Smooth muscle cell (in vitro differentiated cells): ENCODE measurements around the gene L3MBTL4. TPM values are rescaled to one million over a fixed set of nuclear protein-coding genes. Genes with fewer than 3 reads are reported as not detected.

Source experiments
- DNase-seq: peaks from one replicate; lab custom pipeline; 2025; ENCODE audit not compliant: unreplicated experiment; lab: John Stamatoyannopoulos, UW
- H2AFZ ChIP-seq: fragments of 200-600 bp; sonication (generic); 2 replicates; pipeline ENCODE4 v1.6.0; 2016; ENCODE audit warnings: antibody characterized with exemption, low read depth, mild to moderate bottlenecking
- H3F3A ChIP-seq: fragments of 200-600 bp; sonication (generic); 2 replicates; pipeline ENCODE4 v1.6.0; 2017; ENCODE audit warnings: antibody characterized with exemption, low read depth
- H3K27ac ChIP-seq: fragments of 200-600 bp; sonication (generic); 2 replicates; pipeline ENCODE4 v1.5.1; 2016; ENCODE audit warnings: low read depth, mild to moderate bottlenecking
- H3K27me3 ChIP-seq: fragments of 200-600 bp; sonication (generic); 2 replicates; pipeline ENCODE4 v1.6.1; 2016; ENCODE audit warnings: low read depth, mild to moderate bottlenecking
- H3K36me3 ChIP-seq: fragments of 200-600 bp; sonication (generic); 2 replicates; pipeline ENCODE4 v1.5.1; 2016; ENCODE audit warnings: low read depth
- H3K4me1 ChIP-seq: fragments of 200-600 bp; sonication (generic); 2 replicates; pipeline ENCODE4 v1.5.1; 2016; ENCODE audit warnings: low read depth
- H3K4me2 ChIP-seq: fragments of 200-600 bp; sonication (generic); 2 replicates; pipeline ENCODE4 v1.6.0; 2016; ENCODE audit warnings: mild to moderate bottlenecking
- H3K4me3 ChIP-seq: fragments of 200-600 bp; sonication (generic); 2 replicates; pipeline ENCODE4 v1.5.1; 2016; ENCODE audit warnings: mild to moderate bottlenecking
- H3K79me2 ChIP-seq: fragments of 200-600 bp; sonication (generic); 2 replicates; pipeline ENCODE4 v1.6.0; 2016; ENCODE audit warnings: low read depth, mild to moderate bottlenecking
- H3K9ac ChIP-seq: fragments of 200-600 bp; sonication (generic); 2 replicates; pipeline ENCODE4 v1.6.0; 2016; ENCODE audit warnings: low read depth
- H3K9me3 ChIP-seq: fragments of 200-600 bp; sonication (generic); replicated peaks from 2 replicates; pipeline ENCODE4 v1.5.1; 2016; ENCODE audit warnings: low read depth
- H4K20me1 ChIP-seq: fragments of 200-600 bp; sonication (generic); 2 replicates; pipeline ENCODE4 v1.6.0; 2016; ENCODE audit warnings: low read depth
- CTCF ChIP-seq: fragments of 200-600 bp; sonication (generic); IDR thresholded peaks from 2 replicates; pipeline ENCODE4 v1.5.1; 2017; ENCODE audit warnings: borderline replicate concordance, mild to moderate bottlenecking, antibody characterized with exemption; ENCODE audit not compliant: insufficient read depth, poor library complexity, severe bottlenecking
- WGBS: methylation state at CpG from one replicate; pipeline ENCODE4 v1.1.7; 2016; ENCODE audit warnings: low lambda C conversion rate; 5-methylcytosine and 5-hydroxymethylcytosine counted together
- polyA plus RNA-seq: library from polyadenylated mRNA; unstranded; fragments of >200 nt; fragmentation: Nextera tagmentation; extraction: Ambion mirVana; gene quantifications from 2 replicates; pipeline ENCODE4 v1.2.1, GENCODE V29; 2016
- total RNA-seq: library from RNA; depleted of rRNA; stranded (reverse); fragments of >200 nt; gene quantifications from 2 replicates; pipeline ENCODE4 v1.2.3, GENCODE V29; 2014

Gene L3MBTL4
- total and polyA plus RNA-seq, 2 experiments from 2014 or later = 3.4 TPM; not detected in 1

GRCh38 chr18:6004683-6005082, 410.0 kb downstream of the L3MBTL4 start:
- Histone ChIP-seq H3K9ac (no peak overlapping the region), H2AFZ (no peak overlapping the region), H3K4me1 (no peaks in the 10 kb centered on the region), H4K20me1 (no peaks in the 10 kb centered on the region), H3K4me2 (no peak overlapping the region), H3K9me3 (no peaks in the 10 kb centered on the region), H3F3A (no peaks in the 10 kb centered on the region), H3K36me3 (no peaks in the 10 kb centered on the region), H3K27ac (no peak overlapping the region), H3K79me2 (no peaks in the 10 kb centered on the region), H3K4me3 (no peak overlapping the region), H3K27me3 (no peaks in the 10 kb centered on the region)
- WGBS = 100% methylated on average over 3 of the region's 3 CpGs
- no peak for TF ChIP-seq CTCF
- no peak for DNase-seq

GRCh38 chr18:6004119-6004518, 410.6 kb downstream of the L3MBTL4 start:
- no peak overlapping the region for H2AFZ ChIP-seq
- no peak overlapping the region for H3K27ac ChIP-seq
- no peaks in the 10 kb centered on the region for H3K27me3 ChIP-seq
- H3K4me2 ChIP-seq = no peak overlapping the region
- no peak for DNase-seq
- H3K36me3 ChIP-seq = no peaks in the 10 kb centered on the region
- WGBS = 54% methylated on average over 3 of the region's 3 CpGs
- H4K20me1 ChIP-seq = no peaks in the 10 kb centered on the region
- no peaks in the 10 kb centered on the region for H3F3A ChIP-seq
- H3K9me3 ChIP-seq = no peaks in the 10 kb centered on the region
- H3K4me1 ChIP-seq = no peaks in the 10 kb centered on the region
- H3K79me2 ChIP-seq = no peaks in the 10 kb centered on the region
- no peak for TF ChIP-seq CTCF
- no peak overlapping the region for H3K9ac ChIP-seq
- H3K4me3 ChIP-seq = no peak overlapping the region

- no peak for TF ChIP-seq CTCF
- H3K4me2 ChIP-seq = no peak overlapping the region
- no peak overlapping the region for H3K4me3 ChIP-seq
- no peak overlapping the region for H3K9ac ChIP-seq
- H3K27me3 ChIP-seq = no peaks in the 10 kb centered on the region
- no peaks in the 10 kb centered on the region for H3K9me3 ChIP-seq
- no peak for DNase-seq
- H3F3A ChIP-seq = no peaks in the 10 kb centered on the region
- no peak overlapping the region for H3K27ac ChIP-seq
- no peaks in the 10 kb centered on the region for H3K36me3 ChIP-seq
- 78% methylated on average over 2 of the region's 2 CpGs for WGBS
- H2AFZ ChIP-seq = no peak overlapping the region
- no peaks in the 10 kb centered on the region for H4K20me1 ChIP-seq
- no peaks in the 10 kb centered on the region for H3K4me1 ChIP-seq
- no peaks in the 10 kb centered on the region for H3K79me2 ChIP-seq
Observed at GRCh38 chr18:6001867-6002266, 412.8 kb downstream of the L3MBTL4 start.

GRCh38 chr18:5998907-5999306, 415.8 kb downstream of the L3MBTL4 start:
- Histone ChIP-seq H3F3A (no peaks in the 10 kb centered on the region), H3K27me3 (peaks cover 17% of the 10 kb centered on the region), H3K36me3 (no peaks in the 10 kb centered on the region), H2AFZ (no peak overlapping the region), H3K4me1 (no peaks in the 10 kb centered on the region), H3K27ac (no peak overlapping the region), H3K79me2 (no peaks in the 10 kb centered on the region), H3K4me3 (no peak overlapping the region), H3K4me2 (no peak overlapping the region), H3K9ac (no peak overlapping the region), H4K20me1 (no peaks in the 10 kb centered on the region), H3K9me3 (no peaks in the 10 kb centered on the region)
- no peak for TF ChIP-seq CTCF
- no peak for DNase-seq
